ENCODE data around the gene GALNT8. TPM values are rescaled to one million over a fixed set of nuclear protein-coding genes. Genes with fewer than 3 reads are reported as not detected.

Gene GALNT8
- total RNA-seq, 1 donor from 2014 or later, result 1.4 TPM

DNA sequence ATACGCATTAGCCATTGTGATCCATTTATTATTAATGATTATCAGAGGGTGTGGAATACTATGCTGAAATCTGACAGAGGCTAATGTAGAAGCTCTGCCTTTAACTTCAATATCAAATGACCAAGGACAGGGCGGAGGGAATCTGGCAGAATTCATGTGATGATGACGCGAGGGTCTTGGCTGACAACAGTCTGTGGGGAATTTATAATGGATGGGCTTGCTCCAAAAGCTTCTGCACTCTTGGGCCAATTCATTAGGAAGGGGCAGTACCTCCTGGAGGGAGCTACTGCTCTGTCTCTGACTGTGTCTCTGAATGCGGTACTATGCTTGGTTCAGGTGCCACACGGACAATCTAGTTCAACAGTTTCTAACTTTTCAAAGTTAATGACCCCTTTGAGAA is 46.2 kb downstream of the GALNT8 start:
- Mint-ChIP-seq H3K27me3 (ENCODE audit: low read depth) (peaks cover 9% of the 10 kb centered on the region), H3K36me3 (ENCODE audit: low read depth) (no peaks in the 10 kb centered on the region), H3K27ac (ENCODE audit: unreplicated experiment) (no peak overlapping the region), H3K4me3 (ENCODE audit: unreplicated experiment) (no peak overlapping the region), H3K9me3 (ENCODE audit: low read depth) (no peaks in the 10 kb centered on the region), H3K4me1 (ENCODE audit: low read depth) (peaks cover 3% of the 10 kb centered on the region)
- TF ChIP-seq, protein P1, sequence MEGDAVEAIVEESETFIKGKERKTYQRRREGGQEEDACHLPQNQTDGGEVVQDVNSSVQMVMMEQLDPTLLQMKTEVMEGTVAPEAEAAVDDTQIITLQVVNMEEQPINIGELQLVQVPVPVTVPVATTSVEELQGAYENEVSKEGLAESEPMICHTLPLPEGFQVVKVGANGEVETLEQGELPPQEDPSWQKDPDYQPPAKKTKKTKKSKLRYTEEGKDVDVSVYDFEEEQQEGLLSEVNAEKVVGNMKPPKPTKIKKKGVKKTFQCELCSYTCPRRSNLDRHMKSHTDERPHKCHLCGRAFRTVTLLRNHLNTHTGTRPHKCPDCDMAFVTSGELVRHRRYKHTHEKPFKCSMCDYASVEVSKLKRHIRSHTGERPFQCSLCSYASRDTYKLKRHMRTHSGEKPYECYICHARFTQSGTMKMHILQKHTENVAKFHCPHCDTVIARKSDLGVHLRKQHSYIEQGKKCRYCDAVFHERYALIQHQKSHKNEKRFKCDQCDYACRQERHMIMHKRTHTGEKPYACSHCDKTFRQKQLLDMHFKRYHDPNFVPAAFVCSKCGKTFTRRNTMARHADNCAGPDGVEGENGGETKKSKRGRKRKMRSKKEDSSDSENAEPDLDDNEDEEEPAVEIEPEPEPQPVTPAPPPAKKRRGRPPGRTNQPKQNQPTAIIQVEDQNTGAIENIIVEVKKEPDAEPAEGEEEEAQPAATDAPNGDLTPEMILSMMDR (IDR thresholded peaks at IDR 0.05), result no peak
- no peak for DNase-seq (ENCODE audit: low spot score)

DNA sequence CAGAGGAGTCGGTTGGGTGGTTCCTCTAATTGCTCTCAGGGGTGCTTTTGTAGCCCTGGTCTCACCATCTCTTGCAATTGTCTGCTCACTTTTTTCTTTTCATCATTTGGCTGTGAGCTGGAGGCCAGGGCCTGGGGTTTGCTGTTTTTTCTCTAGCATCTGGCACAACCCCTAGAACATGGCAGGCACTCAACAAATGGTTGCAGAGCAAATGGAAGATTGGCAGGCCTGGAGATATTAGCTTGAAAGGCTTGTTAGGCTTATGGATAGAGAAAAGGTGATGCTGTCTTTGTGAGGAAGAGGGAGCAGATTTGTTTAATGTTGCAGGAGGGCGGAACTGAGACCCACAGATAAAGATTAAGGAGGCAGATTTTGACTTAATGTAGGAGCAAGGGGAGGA is 47.0 kb downstream of the GALNT8 start:
- Mint-ChIP-seq H3K9me3 (ENCODE audit: low read depth) (no peaks in the 10 kb centered on the region), H3K36me3 (ENCODE audit: low read depth) (no peaks in the 10 kb centered on the region), H3K4me1 (ENCODE audit: low read depth) (peaks cover 3% of the 10 kb centered on the region), H3K27ac (ENCODE audit: unreplicated experiment) (no peak overlapping the region), H3K27me3 (ENCODE audit: low read depth) (peaks cover 9% of the 10 kb centered on the region), H3K4me3 (ENCODE audit: unreplicated experiment) (no peak overlapping the region)
- no peak for DNase-seq (ENCODE audit: low spot score)
- TF ChIP-seq, protein P1 (IDR thresholded peaks at IDR 0.05), result no peak

DNA sequence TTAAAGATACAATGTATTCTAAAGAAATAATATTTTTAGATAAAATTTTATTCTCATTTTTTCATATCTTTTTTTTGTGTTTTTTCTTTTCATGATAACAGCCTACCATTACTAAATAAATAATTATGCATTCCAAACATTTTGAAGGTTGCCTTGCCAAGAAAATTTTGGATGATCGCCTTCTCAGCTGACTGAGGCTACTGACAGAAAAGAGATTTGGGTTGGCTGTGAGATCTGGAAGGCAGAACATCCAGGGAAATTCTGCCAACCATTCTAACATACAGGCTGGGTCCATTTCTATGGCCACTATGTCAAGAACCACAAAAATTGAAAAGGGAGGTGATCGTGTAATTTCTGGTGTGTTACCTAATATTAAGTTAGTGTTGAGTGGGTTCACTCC is 48.1 kb downstream of the GALNT8 start:
- no peaks in the 10 kb centered on the region for H3K36me3 Mint-ChIP-seq (ENCODE audit: low read depth)
- no peak for DNase-seq (ENCODE audit: low spot score)
- no peaks in the 10 kb centered on the region for H3K9me3 Mint-ChIP-seq (ENCODE audit: low read depth)
- no peak overlapping the region for H3K4me3 Mint-ChIP-seq (ENCODE audit: unreplicated experiment)
- TF ChIP-seq, protein P1 (IDR thresholded peaks at IDR 0.05), result no peak
- peaks cover 6% of the 10 kb centered on the region for H3K27me3 Mint-ChIP-seq (ENCODE audit: low read depth)
- H3K4me1 Mint-ChIP-seq (ENCODE audit: low read depth), result peaks cover 3% of the 10 kb centered on the region
- H3K27ac Mint-ChIP-seq (ENCODE audit: unreplicated experiment), result no peak overlapping the region

DNA sequence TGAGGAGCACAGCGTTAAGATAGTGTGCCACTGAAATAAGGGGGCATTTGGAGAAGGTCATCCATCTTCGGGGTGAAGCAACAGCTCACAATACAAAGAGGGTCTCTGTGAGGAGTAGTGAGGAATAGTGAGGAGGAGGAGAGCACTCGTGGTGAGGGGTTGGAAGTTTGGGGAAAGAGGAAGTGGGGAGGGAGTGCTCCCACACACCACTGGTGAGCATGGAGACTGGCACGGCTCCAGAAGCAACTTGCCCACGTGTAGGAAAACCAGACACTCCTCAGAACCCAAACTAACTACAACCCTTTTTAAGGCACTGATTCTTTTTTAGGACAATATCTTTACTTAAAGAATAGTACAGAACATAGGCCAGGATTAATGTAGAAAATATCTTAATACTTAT is 48.9 kb downstream of the GALNT8 start:
- Mint-ChIP-seq H3K27ac (ENCODE audit: unreplicated experiment) (no peak overlapping the region), H3K9me3 (ENCODE audit: low read depth) (no peaks in the 10 kb centered on the region), H3K27me3 (ENCODE audit: low read depth) (peaks cover 6% of the 10 kb centered on the region), H3K4me1 (ENCODE audit: low read depth) (peaks cover 3% of the 10 kb centered on the region), H3K36me3 (ENCODE audit: low read depth) (no peaks in the 10 kb centered on the region), H3K4me3 (ENCODE audit: unreplicated experiment) (no peak overlapping the region)
- no peak for DNase-seq (ENCODE audit: low spot score)
- TF ChIP-seq, protein P1 (IDR thresholded peaks at IDR 0.05), result no peak

DNA sequence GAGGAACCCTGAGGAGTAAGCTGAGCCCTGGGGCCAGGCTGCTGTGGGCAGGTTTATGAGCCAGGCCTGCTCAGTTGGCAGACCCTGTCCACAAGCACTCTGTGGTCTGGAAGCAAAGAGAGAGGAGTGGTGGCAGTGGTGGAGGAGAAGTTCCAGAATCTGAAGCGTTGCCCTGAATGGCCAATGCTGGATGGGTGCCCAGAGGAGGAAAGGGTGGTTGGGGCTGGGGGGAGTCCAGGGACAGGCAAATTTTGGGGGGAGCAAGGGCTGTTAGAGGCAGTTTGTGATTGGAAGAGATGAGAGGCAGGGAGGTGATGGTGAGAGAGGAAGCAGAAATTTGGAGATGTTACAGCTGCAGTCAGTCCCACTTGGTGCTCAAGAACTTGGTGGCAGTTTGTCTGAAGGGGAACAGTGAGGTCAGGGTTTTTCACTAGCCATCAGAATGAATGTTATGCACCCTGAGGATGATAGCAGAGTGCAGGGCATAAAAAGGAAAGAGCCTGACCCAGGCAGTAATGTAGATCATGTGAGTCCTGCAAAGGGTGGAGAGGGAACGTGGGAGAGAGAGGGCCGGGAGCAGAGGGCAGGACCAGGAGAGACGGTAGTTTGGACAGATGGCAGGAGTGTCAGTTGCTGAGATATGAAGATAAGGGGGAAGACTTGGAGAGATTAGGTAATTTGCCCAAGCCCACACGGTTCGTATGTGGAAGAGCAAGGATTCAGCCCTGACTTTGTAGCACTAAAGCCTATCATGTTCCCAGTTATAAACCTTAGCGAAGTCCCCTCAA is 51.2 kb downstream of the GALNT8 start:
- DNase-seq (ENCODE audit: low spot score), result no peak
- Mint-ChIP-seq H3K4me1 (ENCODE audit: low read depth) (peaks cover 3% of the 10 kb centered on the region), H3K27me3 (ENCODE audit: low read depth) (peaks cover 6% of the 10 kb centered on the region), H3K4me3 (ENCODE audit: unreplicated experiment) (no peak overlapping the region), H3K36me3 (ENCODE audit: low read depth) (no peaks in the 10 kb centered on the region), H3K9me3 (ENCODE audit: low read depth) (no peaks in the 10 kb centered on the region), H3K27ac (ENCODE audit: unreplicated experiment) (no peak overlapping the region)
- TF ChIP-seq, protein P1 (IDR thresholded peaks at IDR 0.05), result no peak

Measured in chondrocyte (in vitro differentiated cells).